HG02610 (cell line): ENCODE data around the gene F7.
"Not testable (repeated sequence)": the region's sequence is repeated elsewhere in the genome, so short reads cannot be mapped to it uniquely, and the experiment has no call there.

ENCODE experiments used
- ATAC-seq: cut with Tn5 transposase; IDR thresholded peaks from one replicate; pipeline ENCODE4 v1.9.1; 2021; ENCODE audit warnings: mild to moderate bottlenecking, moderate library complexity; ENCODE audit not compliant: unreplicated experiment

Gene F7

DNA sequence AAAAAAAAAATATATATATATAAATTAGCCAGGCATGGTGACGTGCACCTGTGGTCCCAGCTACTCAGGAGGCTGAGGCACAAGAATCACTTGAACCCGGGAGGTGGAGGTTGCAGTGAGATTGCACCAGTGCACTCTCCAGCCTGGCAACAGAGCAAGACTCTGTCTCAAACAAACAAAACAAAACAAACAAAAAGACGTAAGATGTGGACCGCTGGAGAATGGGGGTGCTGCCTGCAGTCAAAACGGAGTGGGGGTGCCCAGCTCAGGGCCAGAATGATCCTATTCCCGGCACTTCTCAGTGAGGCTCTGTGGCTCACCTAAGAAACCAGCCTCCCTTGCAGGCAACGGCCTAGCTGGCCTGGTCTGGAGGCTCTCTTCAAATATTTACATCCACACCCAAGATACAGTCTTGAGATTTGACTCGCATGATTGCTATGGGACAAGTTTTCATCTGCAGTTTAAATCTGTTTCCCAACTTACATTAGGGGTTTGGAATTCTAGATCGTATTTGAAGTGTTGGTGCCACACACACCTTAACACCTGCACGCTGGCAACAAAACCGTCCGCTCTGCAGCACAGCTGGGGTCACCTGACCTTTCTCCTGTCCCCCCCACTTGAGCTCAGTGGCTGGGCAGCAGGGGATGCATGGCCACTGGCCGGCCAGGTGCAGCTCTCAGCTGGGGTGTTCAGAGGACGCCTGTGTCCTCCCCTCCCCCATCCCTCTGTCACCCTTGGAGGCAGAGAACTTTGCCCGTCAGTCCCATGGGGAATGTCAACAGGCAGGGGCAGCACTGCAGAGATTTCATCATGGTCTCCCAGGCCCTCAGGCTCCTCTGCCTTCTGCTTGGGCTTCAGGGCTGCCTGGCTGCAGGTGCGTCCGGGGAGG is at the start of gene F7:
TSS of gene F7 (plus strand) at position 760 of the 889 bp plus-strand sequence. CDS start at position 811, 51 bp downstream.
- no peak for ATAC-seq

DNA sequence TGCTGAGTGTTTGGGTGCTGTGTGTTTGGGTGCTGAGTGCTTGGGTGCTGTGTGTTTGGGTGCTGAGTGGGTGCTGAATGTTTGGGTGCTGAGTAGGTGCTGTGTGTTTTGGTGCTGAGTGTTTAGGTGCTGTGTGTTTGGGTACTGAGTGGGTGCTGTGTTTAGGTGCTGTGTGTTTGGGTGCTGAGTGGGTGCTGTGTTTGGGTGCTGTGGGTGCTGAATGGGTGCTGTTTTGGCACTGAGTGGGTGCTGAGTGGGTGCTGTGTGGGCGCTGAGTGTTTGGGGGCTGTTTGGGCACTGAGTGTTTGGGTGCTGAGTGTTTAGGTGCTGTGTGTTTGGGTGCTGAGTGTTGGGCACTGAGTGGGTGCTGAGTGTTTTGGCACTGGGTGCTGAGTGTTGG is 48.5 kb upstream of the F7 start:
- no peak for ATAC-seq

DNA sequence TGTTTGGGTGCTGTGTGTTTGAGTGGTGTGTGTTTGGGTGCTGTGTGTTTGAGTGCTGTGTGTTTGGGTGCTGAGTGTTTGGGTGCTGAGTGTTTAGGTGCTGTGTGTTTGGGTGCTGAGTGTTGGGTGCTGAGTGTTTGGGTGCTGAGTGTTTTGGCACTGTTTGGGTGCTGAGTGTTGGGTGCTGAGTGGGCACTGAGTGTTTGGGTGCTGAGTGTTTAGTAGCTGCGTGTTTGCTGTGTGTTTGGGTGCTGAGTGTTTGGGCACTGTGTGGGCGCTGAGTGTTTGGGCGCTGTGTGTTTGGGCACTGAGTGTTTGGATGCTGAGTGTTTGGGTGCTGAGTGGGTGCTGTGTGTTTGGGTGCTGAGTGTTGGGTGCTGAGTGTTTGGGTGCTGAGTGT is 48.0 kb upstream of the F7 start:
- not testable (repeated sequence) for ATAC-seq

DNA sequence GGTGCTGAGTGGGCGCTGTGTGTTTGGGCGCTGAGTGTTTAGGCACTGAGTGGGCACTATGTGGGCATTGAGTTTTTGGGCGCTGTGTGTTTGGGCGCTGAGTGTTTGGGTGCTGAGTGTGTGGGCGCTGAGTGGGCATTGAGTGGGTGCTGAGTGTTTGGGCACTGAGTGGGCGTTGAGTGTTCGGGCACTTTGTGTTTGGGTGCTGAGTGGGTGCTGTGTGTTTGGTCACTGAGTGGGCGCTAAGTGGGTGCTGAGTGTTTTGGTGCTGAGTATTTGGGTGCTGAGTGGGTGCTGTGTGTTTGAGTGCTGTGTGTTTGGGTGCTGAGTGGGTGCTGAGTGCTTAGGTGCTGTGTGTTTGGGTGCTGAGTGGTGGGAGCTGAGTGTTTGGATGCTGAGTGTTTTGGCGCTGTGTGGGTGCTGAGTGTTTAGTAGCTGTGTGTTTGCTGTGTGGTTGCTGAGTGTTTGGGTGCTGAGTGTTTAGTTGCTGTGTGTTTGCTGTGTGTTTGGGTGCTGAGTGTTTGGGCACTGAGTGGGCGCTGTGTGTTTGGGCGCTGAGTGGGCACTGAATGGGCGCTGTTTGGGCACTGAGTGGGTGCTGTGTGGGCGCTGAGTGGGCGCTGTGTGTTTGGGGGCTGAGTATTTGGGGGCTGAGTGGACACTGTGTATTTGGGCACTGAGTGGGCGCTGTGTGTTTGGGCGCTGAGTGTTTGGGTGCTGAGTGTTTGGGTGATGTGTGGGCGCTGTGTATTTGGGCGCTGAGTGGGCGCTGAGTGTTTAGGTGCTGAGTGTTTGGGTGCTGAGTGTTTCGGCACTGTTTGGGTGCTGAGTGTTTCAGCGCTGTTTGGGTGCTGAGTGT is 47.2 kb upstream of the F7 start:
- no peak for ATAC-seq

DNA sequence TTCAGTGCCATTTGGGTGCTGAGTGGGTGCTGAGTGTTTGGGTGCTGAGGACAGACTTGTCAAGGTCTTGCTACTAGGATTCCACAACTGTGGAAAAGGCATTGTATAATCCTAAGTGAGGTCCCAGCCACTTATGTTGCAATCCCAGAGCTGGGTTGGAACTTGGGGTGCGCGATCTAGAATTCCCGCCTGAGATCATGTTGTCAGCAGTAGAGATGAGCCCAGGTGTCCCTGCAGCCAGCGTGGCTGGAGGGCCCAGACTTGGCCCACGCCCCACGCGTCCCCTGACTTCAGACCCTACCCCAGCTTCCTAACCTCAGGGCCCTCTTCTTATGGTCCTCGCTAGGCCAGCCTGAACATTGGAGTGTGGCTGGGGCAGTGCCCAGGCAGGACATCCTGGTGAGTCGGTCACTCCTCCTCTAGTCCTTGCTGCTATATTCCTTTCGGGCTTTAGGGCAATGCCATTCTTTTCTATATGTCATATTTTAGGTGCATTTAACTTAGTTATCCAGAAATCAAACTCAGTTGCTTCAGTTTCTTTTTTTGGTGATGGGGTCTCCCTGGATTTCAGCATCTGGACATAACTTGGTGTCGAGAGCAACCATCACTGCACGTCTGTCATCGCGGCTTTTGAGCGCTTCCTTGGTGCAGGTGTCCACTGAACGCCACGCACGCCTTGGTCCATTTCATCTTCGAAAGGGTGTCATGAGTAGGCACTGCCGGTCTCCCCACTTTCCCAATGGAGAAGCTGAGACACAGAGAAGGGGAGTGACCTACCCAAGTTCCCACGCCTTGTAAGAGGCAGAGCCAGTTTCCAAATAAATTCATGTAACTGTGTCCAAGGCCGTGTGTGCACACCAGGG is 46.4 kb upstream of the F7 start:
- ATAC-seq = no peak

DNA sequence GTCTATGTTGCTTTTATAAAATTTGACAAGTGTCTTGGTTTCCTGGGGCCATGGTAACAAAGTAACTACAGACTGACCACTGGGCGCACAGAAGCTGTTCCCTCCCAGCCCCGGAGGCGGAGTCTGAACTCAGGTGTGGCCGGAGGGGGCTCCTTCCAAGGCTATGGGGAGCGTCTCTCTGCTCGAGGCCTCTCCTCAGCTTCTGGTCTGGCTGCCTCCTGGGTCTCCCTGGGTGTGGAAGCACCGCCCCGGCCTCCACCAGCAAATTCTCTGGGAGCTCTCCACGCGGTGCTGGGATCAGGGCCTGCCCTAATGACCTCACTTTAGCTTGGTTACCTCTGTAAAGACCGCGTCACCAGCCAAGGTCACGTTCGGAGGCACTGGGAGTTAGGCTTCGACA is 45.7 kb upstream of the F7 start:
- no peak for ATAC-seq

DNA sequence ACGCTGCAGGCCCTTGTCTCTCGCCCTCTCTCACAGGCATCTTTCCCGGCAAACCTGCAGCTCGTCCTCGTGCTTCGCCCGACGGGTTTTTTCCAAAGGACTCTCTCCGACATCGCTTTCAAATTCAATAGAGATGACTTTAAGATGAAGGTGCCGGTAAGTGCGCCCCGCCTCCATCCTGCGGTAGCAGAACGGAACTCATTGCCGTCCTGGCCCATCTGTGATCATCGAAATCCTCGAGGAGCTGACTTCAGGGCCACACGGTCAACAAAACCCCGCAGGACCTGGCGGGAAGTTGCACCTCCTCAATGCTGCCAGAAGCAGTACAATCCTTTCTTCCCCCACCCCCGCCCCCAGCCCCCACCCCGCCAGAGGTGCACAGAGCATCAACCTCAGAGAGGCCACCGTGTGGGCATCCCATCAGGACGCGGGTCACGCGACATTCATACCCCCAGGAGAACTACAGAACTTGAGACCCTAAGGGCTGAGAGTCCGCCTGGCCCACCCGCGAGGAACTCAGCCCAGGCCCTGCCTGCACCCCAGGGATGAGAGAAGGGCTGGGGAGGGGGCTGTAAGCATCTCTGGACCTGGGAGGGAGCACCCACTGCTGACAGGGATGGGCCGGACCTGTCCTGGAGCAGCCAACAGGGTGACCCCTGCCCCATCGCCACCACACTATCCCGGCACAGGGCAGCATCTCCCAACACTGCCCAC is 44.9 kb upstream of the F7 start:
- no peak for ATAC-seq

DNA sequence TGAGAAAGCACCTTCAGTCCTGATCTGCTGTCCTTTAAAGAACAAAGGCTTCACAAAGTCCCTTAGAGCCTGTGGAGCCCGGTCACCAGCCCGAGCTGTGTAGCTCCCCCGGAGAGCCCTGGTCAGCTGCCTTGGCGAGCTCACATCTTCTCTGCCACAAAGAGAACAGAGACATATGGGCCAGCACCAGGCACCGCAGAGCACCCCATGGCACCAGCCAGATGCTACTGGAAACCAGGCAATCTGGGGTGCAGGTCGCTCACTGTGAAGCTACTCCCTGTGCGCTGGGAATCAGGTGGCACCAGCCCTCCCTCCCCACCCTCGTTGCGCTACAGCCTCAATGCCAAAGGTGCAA is 44.3 kb upstream of the F7 start:
- ATAC-seq = no peak

DNA sequence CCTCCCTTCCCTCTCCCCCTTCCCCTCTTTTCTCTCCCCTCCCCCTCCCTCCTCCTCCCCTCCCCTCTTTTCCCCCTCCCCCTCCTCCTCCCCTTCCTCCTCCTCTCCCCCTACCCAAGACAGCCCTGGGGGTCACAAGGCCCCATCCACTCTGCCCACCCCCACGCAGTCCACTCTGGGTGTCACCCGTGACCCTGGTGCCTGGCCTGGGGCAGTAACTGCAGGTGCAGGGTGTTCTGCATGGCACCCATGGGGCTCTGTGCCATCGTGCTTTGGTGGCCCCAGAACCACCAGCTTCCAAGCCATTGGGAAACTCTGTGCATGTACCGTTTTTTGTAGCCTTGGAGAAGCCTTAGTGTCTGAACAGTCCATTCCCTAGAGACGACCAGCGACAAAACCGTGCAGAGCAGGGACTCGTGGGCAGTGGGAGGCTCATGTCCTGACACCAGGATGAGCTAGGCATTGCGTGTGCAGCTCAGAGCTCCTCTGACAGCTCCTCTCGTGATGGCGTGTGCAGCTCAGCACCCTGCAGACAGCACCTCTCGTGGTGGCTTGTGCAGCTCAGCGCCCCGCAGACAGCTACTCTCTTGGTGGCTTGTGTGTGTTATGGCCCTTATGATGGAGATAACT is 43.7 kb upstream of the F7 start:
- no peak for ATAC-seq

DNA sequence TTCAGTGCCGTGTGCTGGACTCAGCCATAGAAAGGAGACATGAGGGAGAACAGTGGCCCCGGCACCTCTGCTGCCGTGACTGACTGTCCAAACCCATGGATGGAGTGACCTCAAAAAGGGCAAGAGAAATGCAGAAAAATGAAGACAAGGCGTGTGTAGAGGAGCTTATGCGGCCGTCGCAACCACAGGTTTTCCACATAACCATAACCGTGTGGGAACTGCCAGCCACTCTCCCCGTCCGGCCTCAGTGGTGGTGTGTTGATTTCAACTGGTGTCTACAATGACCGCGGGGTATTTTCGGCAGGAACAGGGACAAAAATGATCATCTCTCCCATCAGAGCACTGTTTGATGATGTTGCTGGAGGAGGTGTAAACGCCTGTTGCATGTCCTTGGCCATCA is 42.9 kb upstream of the F7 start:
- ATAC-seq = no peak

DNA sequence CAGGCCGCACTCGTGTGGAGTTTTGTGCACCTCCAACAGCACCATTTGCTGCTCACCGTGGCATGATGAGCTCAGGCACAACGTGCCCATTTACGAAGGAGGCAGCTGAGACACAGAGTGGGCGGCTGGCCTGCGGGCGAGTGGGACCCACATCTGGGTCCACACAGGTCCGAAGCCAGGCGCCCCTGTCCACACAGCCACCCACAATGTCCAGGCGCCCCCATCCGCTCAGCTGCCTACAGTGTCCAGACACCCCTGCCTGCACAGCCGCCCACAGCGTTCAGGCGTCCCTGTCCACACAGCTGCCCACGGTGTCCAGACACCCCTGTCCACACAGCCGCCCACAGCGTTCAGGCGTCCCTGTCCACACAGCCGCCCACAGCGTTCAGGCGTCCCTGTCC is 42.5 kb upstream of the F7 start:
- no peak for ATAC-seq

DNA sequence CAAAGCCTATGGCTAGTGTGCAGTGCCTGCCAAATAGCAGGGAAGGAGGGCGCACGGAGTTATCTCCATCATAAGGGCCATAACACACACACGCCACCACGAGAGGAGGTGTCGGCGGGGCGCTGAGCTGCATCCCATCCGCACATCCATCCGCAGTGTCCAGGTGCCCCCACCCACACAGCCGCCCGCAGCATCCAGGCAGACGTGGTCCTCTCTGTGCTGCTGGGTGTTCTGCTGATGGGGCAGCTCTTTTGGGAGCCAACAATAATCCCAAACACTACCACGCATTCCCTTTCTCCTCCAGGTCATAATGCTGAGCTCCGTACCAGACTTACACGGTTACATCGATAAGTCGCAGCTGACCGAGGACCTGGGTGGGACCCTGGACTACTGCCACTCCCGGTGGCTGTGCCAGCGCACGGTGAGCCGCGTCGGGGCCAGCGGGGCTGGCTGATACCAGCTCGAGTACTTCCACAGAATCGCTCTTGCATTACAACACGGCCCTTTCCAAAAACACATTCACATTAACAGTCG is 41.5 kb upstream of the F7 start:
- ATAC-seq = no peak

DNA sequence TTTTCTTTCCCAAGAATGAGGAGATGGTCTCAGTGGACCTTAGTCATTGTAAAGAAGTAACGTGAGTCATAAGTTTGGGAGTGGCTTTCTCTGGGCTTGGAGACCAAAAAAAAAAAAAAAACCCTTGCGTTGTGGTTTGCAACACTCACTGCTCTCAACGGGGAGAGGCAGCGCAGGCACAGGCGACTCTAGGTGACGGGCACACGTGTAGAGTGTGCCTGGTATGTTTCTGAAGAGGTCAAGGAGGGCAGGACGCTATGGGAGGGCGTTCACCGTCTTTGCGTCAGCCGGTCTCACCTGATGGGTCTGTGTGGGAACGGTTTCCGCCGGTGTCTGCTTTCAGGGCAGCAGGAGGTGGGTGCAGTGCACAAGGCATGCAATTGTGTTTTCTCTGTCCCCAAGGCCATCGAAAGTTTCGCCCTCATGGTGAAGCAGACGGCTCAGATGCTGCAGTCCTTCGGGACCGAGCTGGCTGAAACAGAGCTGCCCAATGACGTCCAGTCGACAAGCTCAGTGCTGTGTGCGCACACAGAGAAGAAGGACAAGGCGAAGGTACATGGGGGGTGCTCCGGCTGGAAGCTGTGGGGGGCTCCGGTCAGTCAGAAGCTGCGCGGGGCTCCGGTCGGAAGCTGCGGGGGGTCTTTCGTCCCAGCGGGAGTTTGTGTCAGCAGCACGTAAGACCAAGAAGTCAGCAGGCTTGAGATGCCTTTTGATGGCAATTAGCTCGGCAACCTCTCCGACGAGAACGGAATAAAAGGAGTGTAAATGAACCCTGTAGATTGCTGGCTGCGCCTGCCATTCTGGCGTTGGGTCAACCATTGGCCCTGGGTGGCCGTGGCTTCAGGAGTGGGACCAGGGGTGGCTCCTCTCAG is 40.8 kb upstream of the F7 start:
- ATAC-seq = no peak

DNA sequence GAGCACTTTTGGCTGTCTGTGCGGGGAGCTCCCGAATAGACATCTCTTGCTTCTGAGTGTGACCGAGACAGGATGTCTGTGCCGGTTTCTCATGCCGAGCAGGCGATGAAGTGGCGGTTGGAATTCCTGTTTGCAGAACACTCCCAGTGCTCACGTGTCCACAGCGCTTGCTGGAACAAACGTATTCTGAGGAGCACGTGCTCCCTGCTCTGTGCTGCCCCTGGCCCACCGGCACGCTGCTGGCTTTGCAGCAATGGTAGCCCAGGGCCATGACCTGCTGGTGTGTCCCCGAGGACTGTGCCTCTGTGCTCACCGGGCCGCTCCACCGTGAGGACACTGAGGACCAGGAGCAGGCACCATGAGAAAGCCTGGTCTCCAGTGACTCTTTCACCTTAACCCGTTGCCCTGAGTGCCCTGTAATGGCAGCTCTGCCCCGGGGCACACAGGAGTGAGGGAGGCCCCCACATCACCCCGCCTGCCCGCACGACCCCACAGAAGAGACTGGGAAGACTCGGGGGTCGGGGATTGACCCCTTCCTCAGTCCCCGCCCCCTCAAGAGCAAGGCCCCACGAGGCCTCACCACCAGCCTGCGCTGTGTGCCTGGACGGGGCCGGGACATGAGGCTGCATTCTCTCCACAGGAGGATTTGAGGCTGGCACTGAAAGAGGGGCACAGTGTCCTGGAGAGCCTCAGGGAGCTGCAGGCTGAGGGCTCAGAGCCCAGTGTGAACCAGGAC is 40.0 kb upstream of the F7 start:
- no peak for ATAC-seq

DNA sequence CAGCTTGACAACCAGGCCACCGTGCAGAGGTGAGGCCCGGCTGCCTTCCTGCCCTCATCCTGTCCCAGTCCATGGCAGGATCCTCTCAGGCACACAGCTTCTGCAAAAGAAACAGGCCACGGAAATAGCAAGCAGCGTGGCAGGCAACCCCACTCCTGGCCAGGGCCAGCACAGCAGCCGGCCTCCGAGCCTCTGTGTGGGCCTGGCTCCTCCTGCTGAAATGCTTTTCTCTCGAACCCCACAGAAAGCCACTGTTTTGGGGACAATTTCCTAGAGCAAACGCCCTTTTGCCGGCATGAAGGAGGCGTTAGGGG is 39.5 kb upstream of the F7 start:
- ATAC-seq = no peak

DNA sequence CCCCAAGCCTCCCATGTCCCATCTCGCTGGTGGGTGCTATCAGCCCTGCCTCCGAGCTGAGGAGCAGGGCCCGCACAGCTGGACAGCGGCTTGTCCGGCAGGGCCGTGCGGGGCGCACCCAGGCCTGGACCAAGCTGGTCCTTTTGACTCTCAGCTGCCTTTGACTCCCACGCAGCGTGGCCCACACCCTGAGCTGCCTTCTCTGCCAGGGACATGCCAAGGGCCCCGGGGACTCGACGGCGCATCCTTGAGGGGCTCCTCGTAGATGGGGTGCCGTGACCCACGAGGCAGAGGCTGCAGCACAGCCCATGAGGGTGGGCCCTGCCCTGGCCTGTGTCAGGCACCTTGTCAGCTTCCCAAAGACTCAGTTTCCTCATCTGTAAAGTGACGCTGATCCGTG is 38.8 kb upstream of the F7 start:
- ATAC-seq = no peak

DNA sequence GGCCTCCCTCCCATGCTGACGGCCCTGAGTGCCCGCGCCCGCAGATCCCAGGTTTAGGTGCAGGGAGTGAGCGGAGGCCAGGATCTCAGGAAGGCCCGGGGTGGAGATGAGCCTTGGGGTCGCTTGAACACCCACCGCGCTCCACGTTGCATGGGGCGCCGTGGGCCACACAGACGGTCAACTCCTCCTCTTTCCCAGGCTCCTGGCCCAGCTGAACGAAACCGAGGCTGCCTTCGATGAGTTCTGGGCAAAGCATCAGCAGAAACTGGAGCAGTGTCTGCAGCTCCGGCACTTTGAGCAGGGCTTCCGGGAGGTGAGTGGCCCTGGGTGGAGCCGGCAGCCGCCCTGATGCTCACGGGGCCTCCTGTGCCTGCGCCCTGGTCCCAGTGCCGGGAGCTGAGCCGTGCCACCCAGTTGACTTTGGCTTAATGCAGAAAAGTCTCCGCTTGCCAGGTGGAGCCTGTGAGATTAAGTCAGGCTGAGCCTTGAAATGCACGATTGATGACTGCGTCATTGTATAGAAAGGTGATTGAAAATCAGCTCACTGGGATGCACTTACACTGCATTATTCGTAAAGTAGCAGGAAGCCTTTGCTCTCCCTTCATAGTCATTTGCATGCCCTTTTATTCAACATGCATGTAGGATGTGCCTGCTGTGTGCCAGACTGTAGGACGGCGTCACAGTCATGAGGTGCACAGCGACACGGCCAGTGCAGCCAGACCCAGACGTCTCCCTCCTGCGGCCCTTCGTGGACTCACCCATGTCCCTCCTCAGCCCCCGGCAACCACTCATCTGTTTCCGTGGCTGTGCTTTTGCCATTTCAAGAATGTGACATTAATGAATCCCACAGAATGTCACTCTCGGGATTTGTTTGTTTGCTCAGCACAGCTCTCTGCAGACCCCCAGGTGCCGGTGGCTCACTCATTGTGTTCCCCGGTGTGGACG is 35.5 kb upstream of the F7 start:
- ATAC-seq = no peak
